ENCODE measurements around the gene KPNA1.

Gene KPNA1

DNA sequence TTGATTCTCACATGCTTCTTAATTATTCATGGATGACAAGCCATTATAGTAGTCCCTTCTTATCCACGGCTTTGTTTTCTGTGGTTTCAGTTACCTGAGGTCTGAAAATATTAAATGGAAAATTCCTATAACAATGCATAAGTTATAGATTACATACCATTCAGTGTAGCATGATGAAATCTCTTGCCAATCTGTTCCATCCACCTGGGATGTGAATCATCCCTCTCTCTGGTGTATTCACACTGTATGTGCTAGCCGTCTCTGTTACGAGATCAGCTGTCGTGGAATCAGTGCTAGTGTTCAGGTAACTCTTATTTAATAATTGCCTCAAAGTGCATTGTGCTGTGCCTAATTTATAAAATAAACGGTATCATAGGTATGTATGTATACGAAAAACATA lies 104.1 kb downstream of the KPNA1 start:
- no peak for FAIRE-seq

DNA sequence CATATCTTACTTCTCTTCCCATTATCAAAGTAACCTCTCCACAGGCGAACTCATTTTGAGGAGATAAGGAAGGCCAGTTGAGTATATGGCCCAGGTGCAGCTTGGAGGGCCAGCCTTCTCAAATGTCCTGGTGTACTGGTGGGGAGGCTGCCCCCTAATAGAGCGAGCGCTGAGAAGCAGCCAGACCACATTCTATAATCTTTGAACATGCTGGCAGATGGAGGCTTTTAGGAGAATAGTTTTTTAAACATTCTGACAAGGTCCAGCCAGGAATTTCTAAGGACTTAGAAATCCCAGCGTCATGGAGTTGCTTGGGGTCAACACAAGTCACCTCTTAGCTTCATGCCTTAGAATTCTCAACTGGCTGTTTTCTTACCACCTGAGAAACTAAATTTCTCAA lies 104.6 kb downstream of the KPNA1 start:
- FAIRE-seq, result no peak

DNA sequence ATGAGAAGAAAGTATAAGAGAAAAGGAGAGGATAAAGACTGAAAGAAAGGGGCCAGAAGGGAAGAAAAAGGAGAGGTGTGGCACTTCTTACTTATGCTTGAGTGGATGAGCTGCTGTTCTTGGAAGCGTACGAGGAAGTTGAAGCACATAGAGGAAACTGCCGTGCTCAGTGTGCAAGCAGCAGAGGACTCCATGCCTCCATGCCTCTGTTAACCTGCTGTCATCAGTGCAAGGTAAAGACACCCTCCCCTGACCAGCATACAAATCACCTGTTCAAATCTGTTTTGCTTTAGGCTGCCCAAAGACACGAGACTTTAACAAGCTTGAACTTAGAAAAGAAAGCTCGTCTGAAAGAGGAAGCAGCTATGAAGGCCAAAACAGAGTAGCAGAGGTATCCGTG lies 105.3 kb downstream of the KPNA1 start:
- no peak for FAIRE-seq

DNA sequence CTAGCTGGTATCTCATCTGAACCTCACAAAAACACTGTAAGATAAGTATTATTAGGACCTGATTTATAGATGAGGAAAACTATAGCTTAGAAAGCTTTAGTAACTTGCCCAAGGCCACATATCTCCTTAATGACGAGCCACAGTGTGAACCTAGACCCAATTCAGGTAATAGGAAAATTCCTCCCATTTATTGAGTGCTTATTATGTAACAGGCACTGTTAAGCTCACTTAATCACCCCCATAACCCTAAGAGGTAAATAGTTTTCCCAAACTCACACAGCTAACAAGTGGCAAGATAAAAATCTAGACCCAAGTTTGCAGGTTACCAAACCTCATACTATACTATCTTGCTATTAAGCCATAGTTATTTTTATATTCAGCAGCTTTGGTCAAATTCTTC lies 106.8 kb downstream of the KPNA1 start:
- FAIRE-seq, result no peak

GRCh38 chr3:122406198-122406597 lies 108.5 kb downstream of the KPNA1 start:
- no peak for FAIRE-seq

DNA sequence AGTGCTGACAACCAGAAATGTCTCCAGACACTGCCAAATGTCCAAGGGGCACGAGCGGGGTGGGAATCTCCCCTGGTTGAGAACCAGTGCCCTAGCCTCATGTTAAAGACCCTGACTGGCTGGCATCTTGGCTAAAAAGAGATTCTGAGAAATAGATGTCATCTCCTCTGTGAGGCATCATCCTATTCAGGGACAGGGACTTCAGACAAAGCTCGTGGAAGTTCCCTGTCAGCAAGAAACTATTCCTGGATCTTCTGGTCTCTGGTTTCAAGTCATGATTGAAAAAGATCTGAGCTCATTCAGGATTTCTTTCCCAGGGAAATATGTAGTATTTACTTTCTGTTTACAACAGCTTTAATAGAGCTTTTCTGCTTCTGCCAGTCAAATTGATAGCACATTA lies 109.7 kb downstream of the KPNA1 start:
- FAIRE-seq, result no peak

- no peak for FAIRE-seq
Measured at GRCh38 chr3:122403489-122403888, 111.2 kb downstream of the KPNA1 start.

DNA sequence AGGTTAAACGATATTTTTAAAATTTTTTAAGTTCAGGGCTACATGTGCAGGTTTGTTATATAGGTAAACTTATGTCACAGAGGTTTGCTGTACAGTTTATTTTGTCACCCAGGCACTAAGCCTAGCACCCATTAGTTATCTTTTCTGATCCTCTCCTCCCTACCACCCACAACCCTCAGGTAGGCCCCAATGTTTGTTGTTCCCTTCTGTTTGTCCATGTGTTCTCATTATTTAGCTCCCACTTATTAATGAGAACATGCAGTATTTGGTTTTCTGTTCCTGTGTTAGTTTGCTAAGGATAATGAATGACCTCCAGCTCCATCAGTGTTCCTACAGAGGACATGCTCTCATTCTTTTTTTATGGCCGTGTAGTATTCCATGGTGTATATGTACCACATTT lies 115.8 kb downstream of the KPNA1 start:
- no peak for FAIRE-seq

DNA sequence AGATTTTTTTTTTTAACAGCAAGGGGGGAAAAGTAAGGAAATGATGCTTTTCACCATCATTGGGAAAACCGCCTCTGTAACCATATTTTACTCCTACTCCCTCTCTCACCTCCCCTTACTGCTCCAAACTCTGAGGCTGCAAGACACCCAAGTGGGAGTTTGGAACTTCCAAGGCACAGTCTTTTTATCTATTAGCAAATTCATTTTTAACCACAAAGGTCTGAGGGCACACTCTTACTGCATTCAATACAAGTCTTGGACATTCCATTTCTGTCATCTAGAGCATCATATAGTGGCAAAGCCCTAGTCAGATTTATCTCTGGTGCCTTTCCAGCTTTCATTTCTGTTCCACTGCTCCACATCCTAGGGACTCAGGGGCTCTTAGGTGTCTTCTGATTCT lies 117.5 kb downstream of the KPNA1 start:
- FAIRE-seq, result no peak

DNA sequence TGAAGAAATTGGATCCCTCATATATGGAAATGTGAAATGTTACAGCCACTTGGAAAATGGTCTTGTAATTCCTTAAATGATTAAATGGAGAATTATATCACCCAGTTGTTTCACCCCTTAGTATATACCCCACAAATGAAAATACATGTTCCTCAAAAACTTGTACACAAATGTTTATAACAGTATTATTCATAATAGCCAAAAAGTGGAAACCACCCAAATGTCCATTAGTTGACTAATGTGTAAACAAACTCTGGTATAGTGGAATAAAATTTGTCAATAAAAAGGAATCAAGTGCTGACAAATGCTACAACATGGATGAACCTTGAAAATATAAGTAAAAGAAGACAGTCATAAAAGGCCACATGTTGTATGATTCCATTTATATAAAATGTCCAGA lies 118.2 kb downstream of the KPNA1 start:
- no peak for FAIRE-seq

GRCh38 chr3:122395582-122395981 lies 119.2 kb downstream of the KPNA1 start:
- FAIRE-seq, result no peak

DNA sequence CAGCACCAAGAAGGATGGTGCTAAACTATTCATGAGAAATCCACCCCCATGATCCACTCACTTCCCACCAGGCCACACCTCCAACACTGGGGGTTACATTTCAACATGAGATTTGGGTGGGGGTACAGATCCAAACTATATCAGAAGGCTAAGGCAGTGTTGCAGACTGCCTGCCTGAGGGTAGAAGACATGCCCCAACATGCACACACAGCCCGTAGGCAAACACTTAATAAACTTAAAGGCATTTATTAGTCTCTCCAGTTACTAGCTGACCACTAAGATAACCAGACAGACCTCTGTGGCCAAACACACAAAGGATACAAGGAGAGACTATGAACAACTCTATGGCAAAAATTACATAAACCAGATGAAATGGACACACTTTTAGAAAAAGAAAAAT lies 120.6 kb downstream of the KPNA1 start:
- no peak for FAIRE-seq

DNA sequence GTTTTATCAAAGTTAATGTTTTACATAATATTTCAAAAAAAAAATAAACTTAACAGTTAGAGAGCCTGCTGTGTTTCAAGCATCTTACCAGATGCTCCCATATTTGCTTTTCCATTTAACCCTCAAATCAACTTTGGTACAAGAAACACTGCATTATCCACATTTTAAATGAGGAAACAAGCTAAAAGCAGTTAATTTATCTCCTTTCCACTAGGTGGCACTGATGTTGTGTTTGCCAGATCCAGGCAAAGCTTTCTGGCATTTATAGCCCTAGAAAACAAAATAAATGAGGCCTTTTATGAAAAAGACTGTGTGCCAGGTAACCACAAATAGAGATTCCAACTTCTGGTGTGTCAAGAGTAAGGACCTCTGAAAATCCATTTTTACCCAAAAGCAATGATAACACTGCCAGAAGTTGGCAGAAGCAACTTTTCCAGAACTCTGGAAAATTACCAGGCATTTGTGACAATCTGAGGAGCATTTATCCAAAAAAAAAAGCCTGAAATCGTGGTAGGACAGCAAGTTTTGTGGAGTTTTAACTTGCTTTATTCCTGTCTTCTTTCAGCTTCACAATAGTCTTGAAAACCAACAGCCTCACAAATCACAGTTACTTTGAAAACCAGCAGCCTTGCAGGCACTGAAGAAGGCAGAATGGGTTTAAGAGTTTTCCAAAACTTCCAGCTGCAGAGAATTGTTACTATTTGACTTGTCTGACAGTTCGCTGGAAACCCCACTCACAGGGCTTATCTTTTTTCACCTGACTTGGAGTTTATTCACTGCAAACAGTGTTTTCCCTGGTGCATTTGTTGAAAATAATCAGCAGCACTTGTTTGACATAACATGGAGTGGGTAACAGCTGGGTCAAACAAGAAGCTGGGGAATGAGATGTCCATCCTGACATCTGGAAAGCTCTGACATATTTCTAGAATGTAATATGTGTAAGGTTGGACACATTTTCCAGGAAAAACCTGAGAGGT lies 121.6 kb downstream of the KPNA1 start:
- FAIRE-seq, result peak; percentile 96

- no peak for FAIRE-seq
Measured at GRCh38 chr3:122391681-122392446, 122.9 kb downstream of the KPNA1 start.

DNA sequence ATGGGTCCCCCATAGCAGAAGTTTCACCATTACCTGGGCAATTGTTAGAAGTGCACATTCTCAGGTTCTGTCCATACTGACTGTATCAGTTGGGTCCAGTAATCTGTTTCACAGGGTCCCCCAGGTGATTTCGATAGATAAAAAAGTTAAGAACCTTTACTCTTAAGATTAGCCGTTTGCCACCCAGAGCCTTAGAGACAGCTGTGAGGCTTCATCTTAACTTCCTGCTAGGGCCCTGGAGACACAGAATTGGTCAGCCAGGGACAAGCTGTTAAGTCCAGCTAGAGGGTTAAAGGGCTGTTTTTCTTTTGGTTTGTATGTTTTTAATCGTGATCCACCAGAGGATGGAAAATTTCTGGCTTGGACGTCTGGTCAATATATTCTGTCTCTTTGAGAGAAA lies 124.1 kb downstream of the KPNA1 start:
- FAIRE-seq, result no peak

- no peak for FAIRE-seq
Measured at GRCh38 chr3:122389892-122390291, 124.8 kb downstream of the KPNA1 start.

DNA sequence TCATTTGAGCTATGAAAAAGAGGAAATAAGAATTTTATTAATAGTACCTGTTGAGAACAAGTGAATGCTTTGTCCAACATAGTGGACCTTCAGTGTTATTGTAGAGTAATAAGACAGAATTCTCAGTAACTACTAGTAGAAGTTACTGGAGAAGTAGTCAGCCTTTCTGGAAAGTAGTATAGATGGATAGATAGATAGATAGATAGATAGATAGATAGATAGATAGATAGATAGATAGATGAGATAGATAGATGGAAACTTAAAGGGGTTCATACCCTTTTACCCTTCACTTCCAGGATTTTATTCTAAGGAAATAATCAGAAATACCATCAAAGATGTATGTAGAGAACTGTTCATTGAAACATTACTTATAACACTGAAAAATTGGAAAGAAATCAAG lies 125.5 kb downstream of the KPNA1 start:
- FAIRE-seq, result no peak

GRCh38 chr3:122387709-122388108 lies 127.0 kb downstream of the KPNA1 start:
- FAIRE-seq, result no peak

- no peak for FAIRE-seq
Measured at GRCh38 chr3:122383771-122384697, 130.7 kb downstream of the KPNA1 start, which contains the start of gene FAM162A. TSS of gene FAM162A (plus strand) at chr3:122384182. CDS start at chr3:122384266, 84 bp downstream.

- FAIRE-seq, result peak; percentile 85
Measured at GRCh38 chr3:122382888-122383666, 131.7 kb downstream of the KPNA1 start, which contains the start of gene MIX23. TSS of gene MIX23 (minus strand) at chr3:122383231. CDS start at chr3:122383224, 7 bp downstream.

DNA sequence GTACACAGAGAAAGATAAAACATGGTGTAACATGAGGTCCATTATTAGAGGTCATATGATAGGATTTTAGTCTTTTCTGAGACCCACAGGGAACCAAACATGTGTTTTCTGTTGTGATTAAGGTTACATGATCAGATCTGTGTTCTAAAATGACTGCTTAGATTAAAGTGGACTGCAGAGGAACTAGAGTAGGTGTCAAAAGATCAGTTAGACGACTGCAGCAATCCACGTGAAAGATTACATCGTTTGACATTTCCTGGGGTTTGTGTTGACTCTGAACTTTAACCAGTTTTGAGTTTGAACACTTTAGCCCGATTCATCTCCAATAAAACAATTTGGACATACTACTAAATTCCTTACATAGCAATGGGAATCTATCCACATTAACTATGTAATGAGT lies 136.8 kb downstream of the KPNA1 start:
- FAIRE-seq, result no peak

DNA sequence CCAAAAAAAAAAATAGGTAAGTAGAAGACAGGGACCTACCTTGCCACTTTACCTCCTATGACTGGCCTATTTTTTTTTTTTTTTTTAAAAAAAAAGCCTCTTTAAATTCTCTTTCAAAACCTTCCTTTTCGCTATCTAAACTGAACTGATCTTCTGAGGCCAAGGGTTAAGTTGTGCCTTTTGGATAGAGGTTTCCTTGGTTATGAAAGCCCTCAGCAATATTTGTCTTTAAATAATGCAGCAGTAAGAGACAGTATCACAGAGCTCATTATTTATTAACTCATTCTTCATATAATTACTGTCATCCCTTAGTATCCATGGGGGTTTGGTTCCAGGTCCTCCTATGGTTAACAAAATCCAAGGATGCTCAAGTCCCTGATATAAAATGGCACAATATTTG lies 140.7 kb downstream of the KPNA1 start:
- no peak for FAIRE-seq

Data from A204.1 (cell line).